Measurements from ENCODE around the gene ZMYM2. TPM values are rescaled to one million over a fixed set of nuclear protein-coding genes. Genes with fewer than 3 reads are reported as not detected.

Gene ZMYM2
- total and polyA plus RNA-seq, 8 donors, result 10.1 to 42.6 (median 26.5) TPM

- intact Hi-C loops (cut with DNase I), result no loop called here
- 4 to 7% methylated on average over 4 of the region's 4 CpGs for WGBS, 2 donors
- TF ChIP-seq CTCF (IDR thresholded peaks at IDR 0.05), result no peak
- Histone ChIP-seq H3K4me1 (peaks cover 0 to 4% (median 0%) of the 10 kb centered on the region in 3 donors), H3K4me3 (no peak overlapping the region), H3K36me3 (no peaks in the 10 kb centered on the region), H3K9me3 (no peaks in the 10 kb centered on the region), H3K27me3 (no peaks in the 10 kb centered on the region), H3K27ac (no peak overlapping the region)
- ATAC-seq, result peak in 3 of 4 donors; percentile 72 to 81 (median 76)
- no peak for DNase-seq
- no peak for FAIRE-seq
Observed at GRCh38 chr13:20106742-20107141, 148.2 kb downstream of the ZMYM2 start.

DNA sequence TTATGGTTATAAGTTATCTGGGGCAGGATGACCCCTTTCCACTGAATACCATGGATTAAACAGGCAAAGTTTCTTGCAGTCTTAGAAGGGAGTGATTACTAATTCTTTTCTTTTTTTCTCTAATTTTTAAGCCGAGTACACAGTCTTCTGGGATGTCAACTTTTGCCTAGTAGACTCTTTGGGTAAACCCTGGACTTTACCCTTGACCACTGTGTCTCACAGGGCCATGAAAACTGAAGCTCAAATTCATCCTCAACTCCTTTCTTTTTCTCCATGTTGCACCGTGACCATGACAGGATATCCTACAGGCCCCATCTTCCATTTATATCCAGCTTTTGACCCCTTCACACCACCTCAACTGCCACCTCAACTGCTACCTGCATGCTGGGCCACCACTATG, 150.5 kb downstream of the ZMYM2 start:
- no peaks in the 10 kb centered on the region for H3K9me3 ChIP-seq
- peaks cover 0 to 4% (median 0%) of the 10 kb centered on the region in 3 donors for H3K4me1 ChIP-seq
- FAIRE-seq (no peak), DNase-seq (no peak), ATAC-seq (no peak)
- intact Hi-C loops (cut with DNase I), result no loop called here
- no peaks in the 10 kb centered on the region for H3K27me3 ChIP-seq
- no peak overlapping the region for H3K27ac ChIP-seq
- no peaks in the 10 kb centered on the region for H3K36me3 ChIP-seq
- H3K4me3 ChIP-seq, result no peak overlapping the region
- TF ChIP-seq CTCF (IDR thresholded peaks at IDR 0.05), result no peak
- 79 to 94% methylated on average over 2 of the region's 2 CpGs for WGBS, 2 donors

GRCh38 chr13:20114066-20114610, 155.6 kb downstream of the ZMYM2 start:
- Histone ChIP-seq H3K4me1 (no peaks in the 10 kb centered on the region), H3K27ac (no peak overlapping the region), H3K36me3 (no peaks in the 10 kb centered on the region), H3K9me3 (no peaks in the 10 kb centered on the region), H3K4me3 (no peak overlapping the region), H3K27me3 (no peaks in the 10 kb centered on the region)
- ATAC-seq (no peak), DNase-seq (no peak), FAIRE-seq (no peak)
- WGBS, 2 donors, result 72 to 81% methylated on average over 10 of the region's 10 CpGs
- TF ChIP-seq CTCF (IDR thresholded peaks at IDR 0.05), result no peak
- intact Hi-C loops (cut with DNase I), result no loop called here

- DNase-seq (no peak), ATAC-seq (no peak), FAIRE-seq (no peak)
- peaks cover 0 to 5% (median 0%) of the 10 kb centered on the region in 3 donors for H3K4me1 ChIP-seq
- H3K4me3 ChIP-seq, result no peak overlapping the region
- no peak for TF ChIP-seq CTCF (IDR thresholded peaks at IDR 0.05)
- no peaks in the 10 kb centered on the region for H3K36me3 ChIP-seq
- no peaks in the 10 kb centered on the region for H3K9me3 ChIP-seq
- intact Hi-C loops (cut with DNase I), result no loop called here
- WGBS, 2 donors, result 85 to 87% methylated on average over 6 of the region's 6 CpGs
- H3K27me3 ChIP-seq, result no peaks in the 10 kb centered on the region
- no peak overlapping the region for H3K27ac ChIP-seq
Observed at GRCh38 chr13:20116213-20116612, 157.7 kb downstream of the ZMYM2 start.

GRCh38 chr13:20118268-20119140, 160.0 kb downstream of the ZMYM2 start:
- Histone ChIP-seq H3K27ac (peak overlapping the region; percentile 82 to 90 (median 86)), H3K4me1 (peaks cover 0 to 5% (median 0%) of the 10 kb centered on the region in 3 donors), H3K27me3 (no peaks in the 10 kb centered on the region), H3K9me3 (no peaks in the 10 kb centered on the region), H3K4me3 (peak overlapping the region; percentile 51 to 74 (median 66)), H3K36me3 (no peaks in the 10 kb centered on the region)
- intact Hi-C loops (cut with DNase I), result no loop called here
- FAIRE-seq, result no peak
- TF ChIP-seq CTCF (IDR thresholded peaks at IDR 0.05), result no peak
- WGBS, 2 donors, result 1 to 3% methylated on average over 46 to 54 of the region's 55 CpGs
- peak; percentile 69 to 90 (median 82) for DNase-seq
- ATAC-seq, result peak; percentile 82 to 91 (median 86)
